Naive thymus-derived CD4-positive, alpha-beta T cell (primary cell): Measurements from ENCODE around the gene GPC6. TPM values are rescaled to one million over a fixed set of nuclear protein-coding genes. Genes with fewer than 3 reads are reported as not detected.

ENCODE experiments used
- ATAC-seq: fragments of 150-1000 bp; cut with Tn5 transposase; 2 replicates; pipeline ENCODE4 v1.10.0; 2021; ENCODE audit warnings: mild to moderate bottlenecking, moderate library complexity
- CTCF ChIA-PET: fragments of 350-600 bp; sonication (Branson Sonifier 250); formaldehyde crosslinking; loops from one replicate; lab custom pipeline; 2021; ENCODE audit warnings: antibody characterized with exemption; lab: Charles Lee
- POLR2A ChIA-PET: fragments of 350-600 bp; sonication (Branson Sonifier 250); formaldehyde crosslinking; loops from one replicate; lab custom pipeline; 2021; ENCODE audit warnings: antibody characterized with exemption, inconsistent platforms; lab: Charles Lee
- DNase-seq, 9 donors: peaks; one replicate each; pipeline versions ENCODE4 v3.0.0 to v3.0.0-alpha.2; 2020 to 2022; ENCODE audit warnings: mixed read lengths in 1 of 9
- H3K27ac ChIP-seq: one replicate; pipeline ENCODE4 v1.7.0; 2013; ENCODE audit warnings: mild to moderate bottlenecking, low read depth, low read length, moderate library complexity
- H3K27me3 ChIP-seq, 2 donors: one replicate each; pipeline ENCODE4 v1.7.0; 2013; ENCODE audit warnings: low read length in 2 of 2, mild to moderate bottlenecking in 2 of 2, moderate library complexity in 2 of 2; ENCODE audit not compliant: control insufficient read depth in 2 of 2, insufficient read depth in 2 of 2
- H3K36me3 ChIP-seq, 3 experiments: 1 replicate in 2 of 3; 2 replicates in 1 of 3; pipeline ENCODE4 v1.7.0; 2013; ENCODE audit warnings: low read length in 3 of 3, mild to moderate bottlenecking in 3 of 3, moderate library complexity in 1 of 3; ENCODE audit not compliant: insufficient read depth in 3 of 3, control insufficient read depth in 2 of 3
- H3K4me1 ChIP-seq, 2 donors: one replicate each; pipeline ENCODE4 v1.7.0; 2013; ENCODE audit warnings: low read length in 2 of 2, mild to moderate bottlenecking in 2 of 2, moderate library complexity in 1 of 2; ENCODE audit not compliant: control insufficient read depth in 2 of 2, insufficient read depth in 2 of 2
- H3K4me3 ChIP-seq: 2 replicates; pipeline ENCODE4 v1.7.0; 2013; ENCODE audit warnings: mild to moderate bottlenecking, low read length
- H3K9me3 ChIP-seq, 3 experiments: 1 replicate in 2 of 3; 2 replicates in 1 of 3; pipeline ENCODE4 v1.7.0; 2013; ENCODE audit warnings: low read length in 3 of 3; ENCODE audit not compliant: control insufficient read depth in 2 of 3
- H3K27ac Mint-ChIP-seq, 9 donors: one replicate each; pipeline ENCODE4 v1.8.0; 2020 to 2022; ENCODE audit warnings: mixed read lengths in 9 of 9, mild to moderate bottlenecking in 8 of 9, moderate library complexity in 5 of 9, inconsistent platforms in 2 of 9
- H3K27me3 Mint-ChIP-seq, 5 donors: one replicate each; pipeline ENCODE4 v1.8.0; 2021 to 2022; ENCODE audit warnings: mixed read lengths in 5 of 5, mild to moderate bottlenecking in 1 of 5
- H3K36me3 Mint-ChIP-seq, 5 donors: one replicate each; pipeline ENCODE4 v1.8.0; 2020 to 2022; ENCODE audit warnings: mixed read lengths in 5 of 5, mild to moderate bottlenecking in 3 of 5, inconsistent platforms in 1 of 5
- H3K4me1 Mint-ChIP-seq, 7 donors: one replicate each; pipeline ENCODE4 v1.8.0; 2020 to 2022; ENCODE audit warnings: mixed read lengths in 7 of 7, mild to moderate bottlenecking in 3 of 7, inconsistent platforms in 1 of 7
- H3K4me3 Mint-ChIP-seq, 10 donors: one replicate each; pipeline ENCODE4 v1.8.0; 2020 to 2022; ENCODE audit warnings: mild to moderate bottlenecking in 10 of 10, mixed read lengths in 10 of 10, moderate library complexity in 6 of 10, inconsistent platforms in 2 of 10
- H3K9me3 Mint-ChIP-seq, 11 donors: one replicate each; pipeline ENCODE4 v1.8.0; 2020 to 2022; ENCODE audit warnings: mixed read lengths in 11 of 11, mild to moderate bottlenecking in 4 of 11, inconsistent platforms in 1 of 11, moderate library complexity in 1 of 11
- intact Hi-C, 2 donors: fragments of 100-400 bp; cut with micrococcal nuclease; formaldehyde crosslinking; loops; one replicate each; pipeline ENCODE4 v1.15.1; 2023
- polyA plus RNA-seq, 2 donors: library from polyadenylated mRNA; unstranded; fragments of 300-500 nt; fragmentation: Illumina TruSeq; gene quantifications; one replicate each; pipeline ENCODE4 v1.2.3, GENCODE V29; 2021
- total RNA-seq, 6 experiments: library from RNA in 5 of 6; stranded (reverse) in 5 of 6; gene quantifications; 1 replicate in 5 of 6; 2 replicates in 1 of 6; pipeline ENCODE4 v1.2.3 and lab custom pipeline; 2021 to 2026

Gene GPC6
- total and polyA plus RNA-seq, 7 experiments from 2014 or later: not detected

GRCh38 chr13:93279982-93280381 lies 53.4 kb downstream of the GPC6 start:
- Histone ChIP-seq H3K9me3 (no peaks in the 10 kb centered on the region), H3K4me3 (no peak overlapping the region), H3K4me1 (no peaks in the 10 kb centered on the region), H3K27me3 (no peaks in the 10 kb centered on the region), H3K27ac (no peak overlapping the region), H3K36me3 (no peaks in the 10 kb centered on the region)
- no peaks in the 10 kb centered on the region for H3K4me1 Mint-ChIP-seq
- no peaks in the 10 kb centered on the region for H3K27me3 Mint-ChIP-seq
- no peaks in the 10 kb centered on the region for H3K9me3 Mint-ChIP-seq
- POLR2A ChIA-PET: no interaction called here
- DNase-seq (no peak), ATAC-seq (no peak)
- H3K27ac Mint-ChIP-seq: no peak overlapping the region
- intact Hi-C loops: no loop called here
- no peaks in the 10 kb centered on the region for H3K36me3 Mint-ChIP-seq
- H3K4me3 Mint-ChIP-seq: no peak overlapping the region
- CTCF ChIA-PET: no interaction called here

- no peak for ATAC-seq
- CTCF ChIA-PET: no interaction called here
Measured at GRCh38 chr13:93280688-93281087, 54.1 kb downstream of the GPC6 start.

DNA sequence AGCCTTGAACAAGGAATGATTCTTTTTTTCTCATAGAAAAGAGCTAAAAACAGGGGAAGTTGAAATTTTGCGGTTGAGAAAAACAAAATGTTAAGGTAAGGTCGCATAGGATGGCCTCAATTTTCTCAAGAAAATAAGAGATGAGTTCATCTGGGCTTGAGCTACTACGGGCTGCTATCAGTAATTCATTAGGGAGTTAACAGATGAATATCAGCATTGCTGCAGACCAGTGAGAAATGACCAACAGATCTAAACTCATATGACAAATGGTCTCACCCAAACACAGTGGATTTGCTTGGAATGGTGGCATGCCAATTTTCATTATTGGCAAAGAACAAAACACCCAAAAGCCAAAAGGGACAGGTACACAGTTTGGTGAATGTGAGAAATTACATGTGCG lies 56.6 kb downstream of the GPC6 start:
- intact Hi-C loops: no loop called here
- Mint-ChIP-seq H3K9me3 (no peaks in the 10 kb centered on the region), H3K27ac (no peak overlapping the region), H3K36me3 (no peaks in the 10 kb centered on the region), H3K4me1 (no peaks in the 10 kb centered on the region), H3K4me3 (no peak overlapping the region), H3K27me3 (peaks cover 0 to 4% (median 0%) of the 10 kb centered on the region in 5 donors)
- Histone ChIP-seq H3K9me3 (no peaks in the 10 kb centered on the region), H3K27me3 (no peaks in the 10 kb centered on the region), H3K4me1 (no peaks in the 10 kb centered on the region), H3K27ac (no peak overlapping the region), H3K4me3 (no peak overlapping the region), H3K36me3 (no peaks in the 10 kb centered on the region)
- ChIA-PET CTCF (no interaction called here), POLR2A (no interaction called here)
- DNase-seq: no peak
- ATAC-seq: no peak

More at GRCh38 chr13:93280688-93281087, 54.1 kb downstream of the GPC6 start:
- Mint-ChIP-seq H3K27me3 (no peaks in the 10 kb centered on the region), H3K27ac (no peak overlapping the region), H3K4me3 (no peak overlapping the region), H3K36me3 (no peaks in the 10 kb centered on the region), H3K4me1 (no peaks in the 10 kb centered on the region), H3K9me3 (no peaks in the 10 kb centered on the region)
- no peaks in the 10 kb centered on the region for H3K4me1 ChIP-seq
- H3K4me3 ChIP-seq: no peak overlapping the region
- no peaks in the 10 kb centered on the region for H3K36me3 ChIP-seq
- H3K27ac ChIP-seq: no peak overlapping the region
- no peak for DNase-seq
- POLR2A ChIA-PET: no interaction called here
- H3K9me3 ChIP-seq: no peaks in the 10 kb centered on the region
- intact Hi-C loops: no loop called here
- no peaks in the 10 kb centered on the region for H3K27me3 ChIP-seq

- peaks cover 0 to 4% (median 0%) of the 10 kb centered on the region in 5 donors for H3K27me3 Mint-ChIP-seq
Measured at GRCh38 chr13:93284064-93284463, 57.5 kb downstream of the GPC6 start.

DNA sequence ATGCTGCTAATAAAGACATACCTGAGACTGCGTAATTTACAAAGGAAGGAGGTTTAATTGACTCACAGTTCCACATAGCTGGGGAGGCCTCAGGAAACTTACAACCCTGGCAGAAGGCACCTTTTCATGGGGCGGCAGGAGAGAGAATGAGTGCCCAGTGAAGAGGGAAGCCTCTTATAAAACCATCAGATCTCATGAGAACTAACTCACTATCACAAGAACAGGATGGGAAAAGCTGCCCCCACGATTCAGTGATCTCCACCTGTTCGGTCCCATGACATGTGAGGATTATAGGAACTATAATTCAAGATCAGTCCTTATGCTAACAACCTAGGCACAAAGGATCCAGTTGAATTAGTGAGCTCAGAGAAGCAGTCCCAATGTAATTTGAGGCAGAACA lies 59.4 kb downstream of the GPC6 start:
- ATAC-seq (no peak), DNase-seq (no peak)
- Mint-ChIP-seq H3K27me3 (peaks cover 0 to 4% (median 0%) of the 10 kb centered on the region in 5 donors), H3K36me3 (no peaks in the 10 kb centered on the region), H3K4me1 (no peaks in the 10 kb centered on the region), H3K4me3 (no peak overlapping the region), H3K27ac (no peak overlapping the region), H3K9me3 (no peaks in the 10 kb centered on the region)
- ChIA-PET POLR2A (no interaction called here), CTCF (no interaction called here)
- H3K4me3 ChIP-seq: no peak overlapping the region
- H3K4me1 ChIP-seq: no peaks in the 10 kb centered on the region
- intact Hi-C loops: no loop called here
- no peaks in the 10 kb centered on the region for H3K27me3 ChIP-seq
- H3K27ac ChIP-seq: no peak overlapping the region
- no peaks in the 10 kb centered on the region for H3K9me3 ChIP-seq
- no peaks in the 10 kb centered on the region for H3K36me3 ChIP-seq

More at GRCh38 chr13:93284064-93284463, 57.5 kb downstream of the GPC6 start:
- no peak overlapping the region for H3K4me3 Mint-ChIP-seq
- Histone ChIP-seq H3K27ac (no peak overlapping the region), H3K36me3 (no peaks in the 10 kb centered on the region), H3K4me1 (no peaks in the 10 kb centered on the region), H3K4me3 (no peak overlapping the region), H3K9me3 (no peaks in the 10 kb centered on the region), H3K27me3 (no peaks in the 10 kb centered on the region)
- intact Hi-C loops: no loop called here
- CTCF ChIA-PET: no interaction called here
- no peak overlapping the region for H3K27ac Mint-ChIP-seq
- no peaks in the 10 kb centered on the region for H3K9me3 Mint-ChIP-seq
- DNase-seq (no peak), ATAC-seq (no peak)
- no peaks in the 10 kb centered on the region for H3K36me3 Mint-ChIP-seq
- POLR2A ChIA-PET: no interaction called here
- no peaks in the 10 kb centered on the region for H3K4me1 Mint-ChIP-seq

DNA sequence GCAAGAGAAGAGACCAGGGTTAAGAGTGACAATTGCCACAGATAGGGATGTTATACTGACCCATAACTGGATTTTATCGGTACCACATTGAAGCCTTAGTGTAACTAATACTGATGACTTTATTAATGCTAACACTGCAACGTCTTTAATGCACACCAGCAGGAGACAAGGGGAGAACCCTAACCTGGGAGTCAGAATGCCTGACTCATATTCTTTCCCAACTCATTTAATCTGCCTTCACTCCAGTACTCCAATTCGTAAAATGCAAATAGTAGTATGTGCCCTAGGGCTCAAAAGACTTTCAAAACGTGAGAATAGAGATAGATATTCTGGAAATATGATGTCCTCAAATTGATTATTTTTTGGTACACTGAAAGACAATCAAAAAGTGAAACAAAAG lies 62.4 kb downstream of the GPC6 start:
- H3K36me3 ChIP-seq: no peaks in the 10 kb centered on the region
- ChIA-PET POLR2A (no interaction called here), CTCF (no interaction called here)

GRCh38 chr13:93289842-93290241 lies 63.2 kb downstream of the GPC6 start:
- no peaks in the 10 kb centered on the region for H3K36me3 Mint-ChIP-seq
- no peaks in the 10 kb centered on the region for H3K9me3 ChIP-seq
- H3K36me3 ChIP-seq: no peaks in the 10 kb centered on the region
- ChIA-PET CTCF (no interaction called here), POLR2A (no interaction called here)
- H3K4me1 ChIP-seq: no peaks in the 10 kb centered on the region
- H3K9me3 Mint-ChIP-seq: no peaks in the 10 kb centered on the region
- no peak overlapping the region for H3K4me3 Mint-ChIP-seq
- H3K4me1 Mint-ChIP-seq: no peaks in the 10 kb centered on the region
- intact Hi-C loops: no loop called here
- no peak overlapping the region for H3K27ac Mint-ChIP-seq
- ATAC-seq: no peak
- DNase-seq: no peak
- peaks cover 0 to 4% (median 0%) of the 10 kb centered on the region in 5 donors for H3K27me3 Mint-ChIP-seq
- no peak overlapping the region for H3K4me3 ChIP-seq
- H3K27ac ChIP-seq: no peak overlapping the region
- no peaks in the 10 kb centered on the region for H3K27me3 ChIP-seq

More for the DNA sequence above, 62.4 kb downstream of the GPC6 start:
- H3K27me3 ChIP-seq: no peaks in the 10 kb centered on the region
- no peak overlapping the region for H3K4me3 ChIP-seq
- H3K4me3 Mint-ChIP-seq: no peak overlapping the region
- no peaks in the 10 kb centered on the region for H3K9me3 Mint-ChIP-seq
- H3K9me3 ChIP-seq: no peaks in the 10 kb centered on the region
- H3K27ac ChIP-seq: no peak overlapping the region
- ATAC-seq (no peak), DNase-seq (no peak)
- no peaks in the 10 kb centered on the region for H3K4me1 Mint-ChIP-seq
- peaks cover 0 to 4% (median 0%) of the 10 kb centered on the region in 5 donors for H3K27me3 Mint-ChIP-seq
- no peaks in the 10 kb centered on the region for H3K36me3 Mint-ChIP-seq
- intact Hi-C loops: no loop called here
- no peak overlapping the region for H3K27ac Mint-ChIP-seq
- no peaks in the 10 kb centered on the region for H3K4me1 ChIP-seq
